Measurements from ENCODE around the gene GOLGA6C. TPM values are rescaled to one million over a fixed set of nuclear protein-coding genes. Genes with fewer than 3 reads are reported as not detected.
"Not testable (repeated sequence)": the region's sequence is repeated elsewhere in the genome, so short reads cannot be mapped to it uniquely, and the experiment has no call there.

GOLGA6C gene
- not detected for total RNA-seq

GRCh38 chr15:75258034-75258433 is at the start of gene GOLGA6C:
TSS of gene GOLGA6C (plus strand) at chr15:75258334. CDS start at chr15:75258599, 265 bp downstream.
- H3K4me1 Mint-ChIP-seq (ENCODE audit: low read depth); H3K27me3 Mint-ChIP-seq: not testable (repeated sequence)

DNA sequence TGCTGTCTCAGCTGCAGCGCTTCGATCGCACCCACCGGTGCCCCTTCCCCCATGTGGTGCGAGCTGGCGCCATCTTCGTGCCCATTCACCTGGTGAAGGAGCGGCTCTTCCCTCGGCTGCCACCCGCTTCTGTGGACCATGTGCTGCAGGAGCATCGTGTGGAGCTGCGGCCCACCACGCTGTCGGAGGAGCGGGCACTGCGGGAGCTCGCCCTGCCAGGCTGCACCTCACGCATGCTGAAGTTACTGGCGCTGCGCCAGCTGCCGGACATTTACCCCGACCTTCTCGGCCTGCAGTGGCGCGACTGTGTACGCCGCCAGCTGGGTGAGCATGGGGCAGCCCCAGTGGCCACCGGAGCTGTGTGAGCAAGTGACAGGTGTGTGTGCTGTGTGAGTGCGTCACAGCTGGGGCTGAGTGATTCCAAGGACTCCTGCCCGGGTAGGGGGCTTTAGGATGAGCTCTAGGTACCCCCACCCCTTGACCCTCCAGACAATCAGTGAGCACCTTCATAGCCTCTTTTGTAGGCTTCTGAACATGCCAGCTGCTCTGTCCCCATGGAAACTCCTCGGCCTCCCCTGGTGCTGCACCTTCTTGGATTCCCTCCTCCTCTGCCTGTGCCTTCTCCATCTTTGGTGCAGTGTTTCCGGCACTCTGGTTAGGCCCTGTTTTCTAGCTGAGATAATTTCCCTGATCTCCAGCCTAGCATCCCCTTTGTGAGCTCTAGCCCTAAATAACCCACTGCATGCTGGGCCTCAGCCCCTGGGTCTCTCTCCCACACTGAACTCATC is 49.4 kb upstream of the GOLGA6C start:
- no peaks in the 10 kb centered on the region for H3K9me3 Mint-ChIP-seq
- no peak for DNase-seq
- H3K4me1 Mint-ChIP-seq (ENCODE audit: low read depth), result peaks cover 34% of the 10 kb centered on the region
- no peaks in the 10 kb centered on the region for H3K27me3 Mint-ChIP-seq
- H3K4me3 Mint-ChIP-seq, result no peak overlapping the region
- ATAC-seq, result no peak
- H3K27ac Mint-ChIP-seq, result no peak overlapping the region
- no peak for TF ChIP-seq CTCF (IDR thresholded peaks at IDR 0.05)
- H3K36me3 Mint-ChIP-seq (ENCODE audit: low read depth), result peaks cover 33% of the 10 kb centered on the region
- ChIA-PET POLR2A (interaction anchor here (0.5 to 1.7 kb wide), 7 partner anchors 9 to 235 kb away, joined by 3 to 7 read pairs (median 4); no protein-coding TSS in a partner anchor), CTCF (interaction anchor here (0.8 to 1.2 kb wide), 3 partner anchors 12 to 179 kb away, joined by 3 to 5 read pairs (median 3); no protein-coding TSS in a partner anchor)
- intact Hi-C loops (cut with micrococcal nuclease), result no loop called here

More at GRCh38 chr15:75258034-75258433, at the start of gene GOLGA6C:
- H3K4me3 Mint-ChIP-seq; intact Hi-C loops (cut with micrococcal nuclease); H3K36me3 Mint-ChIP-seq (ENCODE audit: low read depth); CTCF ChIA-PET; H3K9me3 Mint-ChIP-seq; ATAC-seq; H3K27ac Mint-ChIP-seq; DNase-seq; POLR2A ChIA-PET: not testable (repeated sequence)

- ChIA-PET POLR2A (interaction anchor here (0.6 to 1.7 kb wide), 6 partner anchors 9 to 1288 kb away, joined by 3 to 7 read pairs (median 4); no protein-coding TSS in a partner anchor), CTCF (interaction anchor here (0.8 to 1.2 kb wide), 3 partner anchors 13 to 166 kb away, joined by 3 to 5 read pairs (median 3); no protein-coding TSS in a partner anchor)
- Mint-ChIP-seq H3K4me1 (ENCODE audit: low read depth) (peaks cover 28% of the 10 kb centered on the region), H3K27ac (no peak overlapping the region), H3K9me3 (no peaks in the 10 kb centered on the region), H3K27me3 (no peaks in the 10 kb centered on the region), H3K4me3 (no peak overlapping the region), H3K36me3 (ENCODE audit: low read depth) (peaks cover 33% of the 10 kb centered on the region)
- intact Hi-C loops (cut with micrococcal nuclease), result no loop called here
- no peak for DNase-seq
- no peak for ATAC-seq
- no peak for TF ChIP-seq CTCF (IDR thresholded peaks at IDR 0.05)
These were observed 48.9 kb upstream of the GOLGA6C start for GRCh38 chr15:75209289-75209676.

DNA sequence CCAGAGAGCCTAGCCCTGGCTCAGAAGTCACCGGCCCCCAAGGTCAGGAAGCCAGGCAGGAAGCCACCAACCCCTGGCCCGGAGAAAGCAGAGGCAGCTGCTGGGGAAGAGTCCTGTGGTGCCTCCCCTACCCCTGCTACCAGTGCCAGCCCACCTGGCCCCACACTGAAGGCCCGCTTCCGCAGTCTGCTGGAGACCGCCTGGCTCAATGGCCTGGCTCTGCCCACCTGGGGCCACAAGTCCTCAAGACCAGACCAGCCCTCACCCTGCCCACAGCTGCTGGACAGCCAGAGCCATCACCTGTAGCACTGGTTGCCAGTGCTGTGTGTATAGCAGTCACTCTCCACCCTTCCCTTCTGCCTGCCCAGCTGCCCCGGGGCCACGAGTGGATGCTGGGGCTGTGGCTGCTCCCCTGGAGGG is 47.3 kb upstream of the GOLGA6C start:
- POLR2A ChIA-PET, result interaction anchor here (1.4 to 1.5 kb wide), 2 partner anchors 9 to 12 kb away, joined by 4 read pairs; partner anchors contain the start of gene C15orf39
- DNase-seq (no peak), ATAC-seq (no peak)
- CTCF ChIA-PET, result interaction anchor here (1.1 kb wide), 1 partner anchor 261 kb away, joined by 3 read pairs; no protein-coding TSS in a partner anchor
- Mint-ChIP-seq H3K4me3 (no peak overlapping the region), H3K27me3 (no peaks in the 10 kb centered on the region), H3K36me3 (ENCODE audit: low read depth) (peaks cover 24% of the 10 kb centered on the region), H3K27ac (peak overlapping the region; percentile 34), H3K4me1 (ENCODE audit: low read depth) (peaks cover 19% of the 10 kb centered on the region), H3K9me3 (no peaks in the 10 kb centered on the region)
- TF ChIP-seq CTCF (IDR thresholded peaks at IDR 0.05), result no peak
- intact Hi-C loops (cut with micrococcal nuclease), result no loop called here

GRCh38 chr15:75211436-75212199 is 46.5 kb upstream of the GOLGA6C start:
- H3K9me3 Mint-ChIP-seq, result no peaks in the 10 kb centered on the region
- DNase-seq (no peak), ATAC-seq (no peak)
- H3K27ac Mint-ChIP-seq, result no peak overlapping the region
- peaks cover 20% of the 10 kb centered on the region for H3K36me3 Mint-ChIP-seq (ENCODE audit: low read depth)
- TF ChIP-seq CTCF (IDR thresholded peaks at IDR 0.05), result no peak
- H3K27me3 Mint-ChIP-seq, result no peaks in the 10 kb centered on the region
- H3K4me1 Mint-ChIP-seq (ENCODE audit: low read depth), result peaks cover 19% of the 10 kb centered on the region
- H3K4me3 Mint-ChIP-seq, result no peak overlapping the region
- intact Hi-C loops (cut with micrococcal nuclease), result no loop called here
- CTCF ChIA-PET, result interaction anchor here (1.1 to 2.2 kb wide), 2 partner anchors 183 to 262 kb away, joined by 3 to 6 read pairs; no protein-coding TSS in a partner anchor
- POLR2A ChIA-PET, result interaction anchor here (0.8 to 1.5 kb wide), 4 partner anchors 10 to 188 kb away, joined by 3 to 4 read pairs (median 4); partner anchors contain the start of genes C15orf39 and PPCDC
